ENCODE results near the gene TFG.

The TFG gene

GRCh38 chr3:100708644-100708988, 678 bp upstream of the TFG start:
- no peak for DNase-seq

- DNase-seq, result peak; percentile 39
These were observed 557 bp downstream of the TFG start for GRCh38 chr3:100709842-100710260.

- DNase-seq, result peak; percentile 77
These were observed 1.1 kb downstream of the TFG start for GRCh38 chr3:100710261-100710968.

- DNase-seq, result no peak
These were observed 5.9 kb downstream of the TFG start for GRCh38 chr3:100715176-100715575.

- DNase-seq, result no peak
These were observed 7.8 kb downstream of the TFG start for GRCh38 chr3:100717063-100717462.

- DNase-seq, result no peak
These were observed 8.6 kb downstream of the TFG start for GRCh38 chr3:100717637-100718487.

GRCh38 chr3:100719136-100719535, 9.8 kb downstream of the TFG start:
- DNase-seq, result no peak

- DNase-seq, result no peak
These were observed 11.1 kb downstream of the TFG start for GRCh38 chr3:100720426-100720825.

GRCh38 chr3:100725935-100726513, 16.7 kb downstream of the TFG start:
- DNase-seq, result no peak

GRCh38 chr3:100726706-100727105, 17.4 kb downstream of the TFG start:
- DNase-seq, result no peak

- DNase-seq, result no peak
These were observed 21.2 kb downstream of the TFG start for GRCh38 chr3:100730524-100730923.

- no peak for DNase-seq
These were observed 23.1 kb downstream of the TFG start for GRCh38 chr3:100732435-100732834.

- peak; percentile 30 for DNase-seq
These were observed 28.0 kb downstream of the TFG start for GRCh38 chr3:100737334-100737733.

GRCh38 chr3:100740207-100740606, 30.9 kb downstream of the TFG start:
- DNase-seq, result no peak

- DNase-seq, result no peak
These were observed 34.2 kb downstream of the TFG start for GRCh38 chr3:100743535-100743934.

GRCh38 chr3:100744671-100745070, 35.4 kb downstream of the TFG start:
- DNase-seq, result no peak

GRCh38 chr3:100745617-100746016, 36.3 kb downstream of the TFG start:
- no peak for DNase-seq

- DNase-seq, result no peak
These were observed 36.8 kb downstream of the TFG start for GRCh38 chr3:100746092-100746491.

GRCh38 chr3:100748220-100748619, 38.9 kb downstream of the TFG start:
- no peak for DNase-seq

- DNase-seq, result no peak
These were observed 39.7 kb downstream of the TFG start for GRCh38 chr3:100748967-100749366.

- no peak for DNase-seq
These were observed 44.6 kb downstream of the TFG start for GRCh38 chr3:100753846-100754245.

- no peak for DNase-seq
These were observed 45.5 kb downstream of the TFG start for GRCh38 chr3:100754563-100755334.

- no peak for DNase-seq
These were observed 47.1 kb downstream of the TFG start for GRCh38 chr3:100756441-100756840.
